H1 (cell line): ENCODE data around the gene CYB561D2. TPM values are rescaled to one million over a fixed set of nuclear protein-coding genes. Genes with fewer than 3 reads are reported as not detected.

Experiments
- CTCF ChIA-PET: fragments of 300-600 bp; sonication (Branson Sonifier 250); formaldehyde crosslinking; loops from one replicate; lab custom pipeline; 2021; ENCODE audit not compliant: partially characterized antibody; lab: Charles Lee
- POLR2A ChIA-PET: fragments of 300-600 bp; sonication (Branson Sonifier 250); formaldehyde crosslinking; loops from one replicate; lab custom pipeline; 2021; ENCODE audit warnings: inconsistent platforms; ENCODE audit not compliant: partially characterized antibody; lab: Charles Lee
- DNase-seq, 2 experiments: peaks; one replicate each; pipeline versions ENCODE4 v3.0.0 to v3.0.0-alpha.2; 2010 to 2022; ENCODE audit warnings: low spot score in 2 of 2, low read depth in 1 of 2, mixed read lengths in 1 of 2
- FAIRE-seq: peaks from 2 replicates; lab custom pipeline; 2011; peaks lifted over from hg19 to GRCh38; lab: Jason Lieb, UNC
- H2AFZ ChIP-seq: 2 replicates; pipeline ENCODE4 v1.8.1; 2012; ENCODE audit warnings: low read length, inconsistent platforms
- H2AK5ac ChIP-seq: 2 replicates; pipeline ENCODE4 v1.6.1; 2013; ENCODE audit warnings: low read depth, low read length
- H2BK120ac ChIP-seq: replicated peaks from 2 replicates; pipeline ENCODE3; 2013; ENCODE audit warnings: low read depth, low read length, inconsistent platforms
- H2BK12ac ChIP-seq: 2 replicates; pipeline ENCODE4 v1.6.1; 2013; ENCODE audit warnings: low read depth, low read length
- H2BK15ac ChIP-seq: 2 replicates; pipeline ENCODE4 v1.6.1; 2013; ENCODE audit warnings: low read length
- H2BK20ac ChIP-seq: 2 replicates; pipeline ENCODE4 v1.6.1; 2013; ENCODE audit warnings: low read length
- H2BK5ac ChIP-seq: 2 replicates; pipeline ENCODE4 v1.6.1; 2013; ENCODE audit warnings: low read depth, low read length
- H3K14ac ChIP-seq: 2 replicates; pipeline ENCODE4 v1.6.1; 2013; ENCODE audit warnings: inconsistent platforms; ENCODE audit not compliant: insufficient read length
- H3K18ac ChIP-seq: 2 replicates; pipeline ENCODE4 v1.6.1; 2013; ENCODE audit warnings: low read length; ENCODE audit errors: extremely low read depth
- H3K23ac ChIP-seq: 2 replicates; pipeline ENCODE4 v1.6.1; 2013; ENCODE audit warnings: inconsistent platforms; ENCODE audit not compliant: insufficient read length
- H3K23me2 ChIP-seq: 2 replicates; pipeline ENCODE4 v1.6.1; 2013; ENCODE audit warnings: low read depth, low read length
- H3K27ac ChIP-seq: 2 replicates; pipeline ENCODE4 v1.6.1; 2011; ENCODE audit warnings: low read depth, low read length, inconsistent platforms
- H3K27me3 ChIP-seq, 4 experiments: replicated peaks in 1 of 4; 1 replicate in 1 of 4; 2 replicates in 3 of 4; pipeline versions ENCODE4 v1.6.1 to v1.8.1; 2011 to 2013; ENCODE audit warnings: low read length in 3 of 4, mild to moderate bottlenecking in 3 of 4, inconsistent platforms in 2 of 4, mixed read lengths in 2 of 4, moderate library complexity in 1 of 4; ENCODE audit not compliant: control insufficient read depth in 3 of 4, insufficient read depth in 3 of 4; ENCODE audit errors: extremely low read depth in 1 of 4
- H3K36me3 ChIP-seq, 4 experiments: 2 replicates each; pipeline versions ENCODE4 v1.6.1 to v1.8.1; 2011 to 2013; ENCODE audit warnings: mild to moderate bottlenecking in 4 of 4, low read length in 3 of 4, moderate library complexity in 2 of 4, control low read depth in 1 of 4, inconsistent platforms in 1 of 4; ENCODE audit not compliant: insufficient read depth in 4 of 4, control insufficient read depth in 2 of 4
- H3K4ac ChIP-seq: replicated peaks from 2 replicates; pipeline ENCODE3; 2013; ENCODE audit warnings: low read length, low read depth, mixed read lengths, inconsistent platforms; ENCODE audit not compliant: insufficient read length
- H3K4me1 ChIP-seq, 4 experiments: replicated peaks in 1 of 4; 1 replicate in 1 of 4; 2 replicates in 3 of 4; pipeline versions ENCODE4 v1.6.1 to v1.8.1; 2011 to 2013; ENCODE audit warnings: low read length in 3 of 4, inconsistent platforms in 2 of 4, mixed read lengths in 1 of 4; ENCODE audit not compliant: insufficient read depth in 4 of 4, control insufficient read depth in 3 of 4
- H3K4me2 ChIP-seq, 2 experiments: 2 replicates each; pipeline versions ENCODE4 v1.6.1 to v1.8.1; 2011 to 2013; ENCODE audit warnings: low read depth in 2 of 2, low read length in 2 of 2, control low read depth in 1 of 2, inconsistent platforms in 1 of 2, mild to moderate bottlenecking in 1 of 2; ENCODE audit not compliant: insufficient read depth in 1 of 2
- H3K4me3 ChIP-seq, 4 experiments: fragments of 200-600, 300-600 bp in 1 of 4; sonication (generic), shearing (Covaris generic), sonication (Bioruptor Twin) in 1 of 4; 2 replicates each; pipeline versions ENCODE4 v1.5.1 to v1.8.1; 2011 to 2016; ENCODE audit warnings: low read length in 4 of 4, low read depth in 3 of 4, control low read depth in 2 of 4, inconsistent platforms in 2 of 4, mild to moderate bottlenecking in 2 of 4, mixed read lengths in 1 of 4, moderate library complexity in 1 of 4; ENCODE audit not compliant: insufficient read depth in 2 of 4; ENCODE audit errors: extremely low read depth in 1 of 4
- H3K56ac ChIP-seq: replicated peaks from 2 replicates; pipeline ENCODE3; 2013; ENCODE audit warnings: low read depth, mild to moderate bottlenecking, mixed read lengths, low read length, inconsistent platforms; ENCODE audit not compliant: insufficient read length
- H3K79me1 ChIP-seq: 2 replicates; pipeline ENCODE4 v1.6.1; 2013; ENCODE audit warnings: low read depth, low read length, control low read depth
- H3K79me2 ChIP-seq, 2 experiments: 2 replicates each; pipeline versions ENCODE4 v1.6.1 to v1.8.1; 2012 to 2013; ENCODE audit warnings: low read length in 2 of 2, mild to moderate bottlenecking in 2 of 2, inconsistent platforms in 1 of 2; ENCODE audit not compliant: insufficient read depth in 2 of 2, control insufficient read depth in 1 of 2
- H3K9ac ChIP-seq, 4 experiments: replicated peaks in 1 of 4; 1 replicate in 1 of 4; 2 replicates in 3 of 4; pipeline versions ENCODE4 v1.6.1 to v1.8.1; 2011 to 2013; ENCODE audit warnings: low read depth in 3 of 4, low read length in 3 of 4, control low read depth in 2 of 4, mild to moderate bottlenecking in 2 of 4, moderate library complexity in 2 of 4, inconsistent platforms in 1 of 4; ENCODE audit errors: extremely low read depth in 1 of 4
- H3K9me3 ChIP-seq, 2 experiments: 2 replicates each; pipeline versions ENCODE4 v1.6.1 to v1.8.1; 2012 to 2013; ENCODE audit warnings: mild to moderate bottlenecking in 2 of 2, moderate library complexity in 2 of 2, control low read depth in 1 of 2, inconsistent platforms in 1 of 2, low read depth in 1 of 2, low read length in 1 of 2, mixed read lengths in 1 of 2; ENCODE audit not compliant: insufficient read depth in 2 of 2
- H4K20me1 ChIP-seq, 2 experiments: replicated peaks in 1 of 2; 2 replicates each; pipeline versions ENCODE3 to v1.8.1; 2011 to 2013; ENCODE audit warnings: inconsistent platforms in 2 of 2, low read length in 2 of 2, mild to moderate bottlenecking in 1 of 2; ENCODE audit not compliant: insufficient read depth in 2 of 2, control insufficient read depth in 1 of 2
- H4K5ac ChIP-seq: 2 replicates; pipeline ENCODE4 v1.6.1; 2013; ENCODE audit warnings: low read length, low read depth, mixed read lengths, inconsistent platforms; ENCODE audit not compliant: insufficient read length
- H4K8ac ChIP-seq: 2 replicates; pipeline ENCODE4 v1.8.0; 2013; ENCODE audit warnings: mild to moderate bottlenecking, moderate library complexity, low read length, inconsistent platforms; ENCODE audit not compliant: insufficient read depth; ENCODE audit errors: extremely low read depth
- H4K91ac ChIP-seq: replicated peaks from 2 replicates; pipeline ENCODE3; 2013; ENCODE audit warnings: low read length, mixed read lengths, inconsistent platforms; ENCODE audit not compliant: insufficient read length
- ASH2L ChIP-seq: fragments of 200-600, 300-600 bp; sonication (generic); IDR thresholded peaks from one replicate; pipeline ENCODE4 v1.7.1; 2017; ENCODE audit warnings: low read length
- BCL11A ChIP-seq, 2 experiments: IDR thresholded peaks; one replicate each; pipeline ENCODE4 v1.6.1; 2011; ENCODE audit warnings: low read depth in 2 of 2, low read length in 2 of 2, mild to moderate bottlenecking in 2 of 2
- CBX5 ChIP-seq: fragments of 300-800, 300-1000 bp; sonication (generic); IDR thresholded peaks from 2 replicates; pipeline ENCODE4 v1.7.1; 2016; ENCODE audit warnings: antibody characterized with exemption, low read length, low read depth
- EGR1 ChIP-seq: IDR thresholded peaks from 2 replicates; pipeline ENCODE4 v1.6.1; 2011; ENCODE audit warnings: low read depth, low read length, borderline replicate concordance
- HDAC2 ChIP-seq, 2 experiments: fragments of 300-600 bp in 1 of 2; sonication (generic) in 1 of 2; IDR thresholded peaks; 2 replicates each; pipeline ENCODE4 v1.6.1; 2011 to 2012; ENCODE audit warnings: low read depth in 2 of 2, low read length in 2 of 2, mild to moderate bottlenecking in 2 of 2, moderate library complexity in 2 of 2, borderline replicate concordance in 1 of 2, inconsistent platforms in 1 of 2
- MAFK ChIP-seq: IDR thresholded peaks from 2 replicates; pipeline ENCODE4 v1.6.1; 2012; ENCODE audit warnings: low read depth, mild to moderate bottlenecking, improper control_type of control experiment, low read length
- POU5F1 ChIP-seq: IDR thresholded peaks from 2 replicates; pipeline ENCODE4 v1.6.1; 2011; ENCODE audit warnings: low read depth, mild to moderate bottlenecking, low read length, moderate library complexity
- RNF2 ChIP-seq: fragments of 200-900, 300-1000 bp; sonication (generic); IDR thresholded peaks from 2 replicates; pipeline ENCODE4 v1.7.1; 2016; ENCODE audit warnings: borderline replicate concordance, low read depth, mild to moderate bottlenecking, antibody characterized with exemption, low read length; ENCODE audit not compliant: poor library complexity, severe bottlenecking; ENCODE audit errors: missing control alignments
- SAP30 ChIP-seq: fragments of 300-600 bp; sonication (generic); IDR thresholded peaks from 2 replicates; pipeline ENCODE4 v1.7.1; 2012; ENCODE audit warnings: low read length, moderate library complexity, mild to moderate bottlenecking, inconsistent platforms; ENCODE audit not compliant: insufficient read depth, insufficient replicate concordance
- TAF7 ChIP-seq: optimal IDR thresholded peaks from 2 replicates; pipeline ENCODE3; 2011; ENCODE audit warnings: low read depth, mild to moderate bottlenecking, inconsistent platforms, low read length, moderate library complexity, borderline replicate concordance
- TCF12 ChIP-seq: IDR thresholded peaks from 2 replicates; pipeline ENCODE4 v1.6.1; 2011; ENCODE audit warnings: low read depth, mild to moderate bottlenecking, low read length
- WGBS, 2 experiments: shearing (Covaris generic) in 1 of 2; methylation state at CpG; one replicate each; pipeline versions ENCODE4 v1.1.6 to v1.1.7; 2013 to 2015; ENCODE audit warnings: low lambda C conversion rate in 2 of 2, mixed read lengths in 2 of 2, inconsistent platforms in 1 of 2, low coverage in 1 of 2, missing lambda C conversion rate in 1 of 2; ENCODE audit not compliant: insufficient replicate concordance in 2 of 2, insufficient coverage in 1 of 2, insufficient read length in 1 of 2; ENCODE audit errors: extremely low coverage in 1 of 2, missing lambda C conversion rate in 1 of 2; 5-methylcytosine and 5-hydroxymethylcytosine counted together
- polyA plus RNA-seq, 7 experiments: library from polyadenylated mRNA; depleted of rRNA in 3 of 7; stranded (reverse) in 5 of 7; unstranded in 2 of 7; fragments of >200 nt in 5 of 7; fragments of 200-250 nt in 2 of 7; gene quantifications; 1 replicate in 5 of 7; 2 replicates in 1 of 7; 4 replicates in 1 of 7; pipeline versions ENCODE4 v1.2.1 to v1.2.3, GENCODE V29; 2011 to 2013; ENCODE audit warnings: missing spikeins in 2 of 7, mixed read lengths in 2 of 7
- total RNA-seq: library from RNA; stranded (reverse); fragmentation: NEBNext Ultra II Directional; extraction: Animal tissue kit (Norgen Biotek cat#: 25700); gene quantifications from 2 replicates; pipeline ENCODE4 v1.2.1, GENCODE V29; 2021

The CYB561D2 gene
- total and polyA plus RNA-seq, 2 of the 8 experiments (the other 6 are each of a cell fraction or from before 2014, with no cell fraction given): 9.8 to 34.0 TPM

GRCh38 chr3:50353245-50354004 is 2.8 kb downstream of the CYB561D2 start:
- Histone ChIP-seq H2BK120ac (no peak overlapping the region), H2BK5ac (no peak overlapping the region), H2AFZ (no peak overlapping the region), H3K56ac (no peak overlapping the region), H3K4ac (no peak overlapping the region), H4K91ac (no peak overlapping the region), H4K8ac (no peak overlapping the region), H3K23ac (no peak overlapping the region), H4K5ac (no peak overlapping the region), H3K14ac (no peak overlapping the region), H3K18ac (no peak overlapping the region), H2BK12ac (no peak overlapping the region), H3K9me3 (no peaks in the 10 kb centered on the region), H2AK5ac (no peak overlapping the region), H3K79me1 (peaks cover 16% of the 10 kb centered on the region), H3K23me2 (peaks cover 10% of the 10 kb centered on the region), H2BK15ac (no peak overlapping the region), H4K20me1 (peaks cover 9 to 18% of the 10 kb centered on the region in 2 experiments), H2BK20ac (no peak overlapping the region), H3K27ac (no peak overlapping the region), H3K4me1 (peaks cover 0 to 21% (median 14%) of the 10 kb centered on the region in 4 experiments; a peak in 6 of 7 replicates), H3K4me2 (no peak overlapping the region), H3K79me2 (peaks cover 0 to 22% of the 10 kb centered on the region in 2 experiments; a peak in 2 of 4 replicates), H3K36me3 (peaks cover 4 to 10% (median 5%) of the 10 kb centered on the region in 4 experiments; a peak in 5 of 8 replicates), H3K27me3 (no peaks in the 10 kb centered on the region; a peak in 1 of 7 replicates), H3K9ac (no peak overlapping the region), H3K4me3 (no peak overlapping the region)
- FAIRE-seq: no peak
- POLR2A ChIA-PET: interaction anchor here (0.8 to 3.3 kb wide), 7 partner anchors 8 to 199 kb away, joined by 3 to 16 read pairs (median 3); partner anchors contain the start of gene RASSF1
- WGBS, 2 experiments: 88% methylated on average over 12 of the region's 12 CpGs; no CpG with 5 or more reads in 1 of the 2 experiments
- CTCF ChIA-PET: interaction anchor here (0.6 to 13.4 kb wide), 19 partner anchors 8 to 197 kb away, joined by 3 to 136 read pairs (median 4); partner anchors contain the start of genes HYAL1, HYAL2 and ZMYND10
- DNase-seq: no peak
- TF ChIP-seq POU5F1 (no peak), RNF2 (no peak), MAFK (no peak), HDAC2 (IDR thresholded peaks at IDR 0.05; ENCODE audit: borderline replicate concordance in 1 of 2, low read depth in 2 of 2, low read length in 2 of 2) (no peak), TAF7 (no peak), CBX5 (no peak), ASH2L (no peak), SAP30 (no peak), TCF12 (no peak), EGR1 (no peak), BCL11A (IDR thresholded peaks at IDR 0.05; ENCODE audit: low read depth in 2 of 2, low read length in 2 of 2) (no peak)
